Esophagus squamous epithelium (tissue), 5 donors: Measurements from ENCODE around the gene DLG2. TPM values are rescaled to one million over a fixed set of nuclear protein-coding genes. Genes with fewer than 3 reads are reported as not detected.
"Not testable (repeated sequence)": the region's sequence is repeated elsewhere in the genome, so short reads cannot be mapped to it uniquely, and the experiment has no call there.

Experiments
- DNase-seq: peaks from one replicate; lab custom pipeline; 2025; lab: John Stamatoyannopoulos, UW
- H3K27ac ChIP-seq, 4 donors: fragments of 200-600 bp; sonication (generic); one replicate each; pipeline ENCODE4 v1.5.1; 2016 to 2019; ENCODE audit warnings: mild to moderate bottlenecking in 1 of 4
- H3K27me3 ChIP-seq, 4 donors: fragments of 200-600 bp; sonication (generic); 1 replicate in 3 of 4; 2 replicates in 1 of 4; pipeline versions ENCODE4 v1.5.1 to v1.6.0; 2017 to 2021; ENCODE audit warnings: antibody characterized with exemption in 1 of 4
- H3K36me3 ChIP-seq, 3 donors: fragments of 200-600 bp; sonication (generic); one replicate each; pipeline ENCODE4 v1.5.1; 2016 to 2019
- H3K4me1 ChIP-seq, 3 donors: fragments of 200-600 bp; sonication (generic); one replicate each; pipeline ENCODE4 v1.5.1; 2017 to 2019
- H3K4me3 ChIP-seq, 4 donors: fragments of 200-600 bp; sonication (generic); 1 replicate in 3 of 4; 2 replicates in 1 of 4; pipeline ENCODE4 v1.5.1; 2016 to 2019; ENCODE audit warnings: mild to moderate bottlenecking in 2 of 4, moderate library complexity in 1 of 4
- H3K9me3 ChIP-seq, 3 donors: fragments of 200-600 bp; sonication (generic); one replicate each; pipeline ENCODE4 v1.5.1; 2016 to 2019
- CTCF ChIP-seq, 6 experiments: fragments of 450-650 bp in 4 of 6; fragments of 200-600 bp in 2 of 6; sonication (generic) in 2 of 6; IDR thresholded peaks; one replicate each; pipeline ENCODE4 v1.5.1; 2016 to 2019; ENCODE audit warnings: antibody characterized with exemption in 6 of 6, mild to moderate bottlenecking in 4 of 6, moderate library complexity in 4 of 6
- POLR2A ChIP-seq, 4 donors: fragments of 450-650 bp; IDR thresholded peaks; one replicate each; pipeline ENCODE4 v1.6.1; 2017; ENCODE audit warnings: antibody characterized with exemption in 4 of 4, mild to moderate bottlenecking in 4 of 4, moderate library complexity in 3 of 4
- WGBS, 2 donors: methylation state at CpG; one replicate each; pipeline ENCODE4 v1.1.5; 2018; 5-methylcytosine and 5-hydroxymethylcytosine counted together
- intact Hi-C: fragments of 100-400 bp; cut with DNase I; formaldehyde crosslinking; loops from one replicate; pipeline ENCODE4 v1.15.0; 2022
- total RNA-seq, 4 donors: library from RNA; depleted of rRNA; stranded (reverse); fragments of >200 nt; gene quantifications; one replicate each; pipeline ENCODE4 v1.1.0, GENCODE V29; 2016
- donor health status: DM: yes; HTN: yes; CAD: no.

The DLG2 gene
- total RNA-seq, 4 donors from 2014 or later, result 2.9 to 27.7 (median 12.6) TPM

- WGBS, 2 donors, result 78 to 87% methylated on average over 2 of the region's 2 CpGs
- Histone ChIP-seq H3K4me3 (no peak overlapping the region), H3K4me1 (no peaks in the 10 kb centered on the region), H3K36me3 (no peaks in the 10 kb centered on the region), H3K27me3 (no peaks in the 10 kb centered on the region), H3K9me3 (peaks cover 0 to 11% (median 0%) of the 10 kb centered on the region in 3 donors), H3K27ac (no peak overlapping the region)
- intact Hi-C loops, result no loop called here
- TF ChIP-seq POLR2A (IDR thresholded peaks at IDR 0.05) (no peak), CTCF (IDR thresholded peaks at IDR 0.05) (no peak)
- no peak for DNase-seq
Observed at GRCh38 chr11:85407648-85408047, 219.5 kb downstream of the DLG2 start.

- Histone ChIP-seq H3K36me3 (no peaks in the 10 kb centered on the region), H3K27ac (no peak overlapping the region), H3K4me1 (no peaks in the 10 kb centered on the region), H3K9me3 (peaks cover 0 to 18% (median 0%) of the 10 kb centered on the region in 3 donors), H3K27me3 (no peaks in the 10 kb centered on the region), H3K4me3 (no peak overlapping the region)
- no peak for DNase-seq
- intact Hi-C loops, result no loop called here
- TF ChIP-seq CTCF (IDR thresholded peaks at IDR 0.05), result no peak
- TF ChIP-seq POLR2A (IDR thresholded peaks at IDR 0.05), result no peak
- 53 to 60% methylated on average over 3 of the region's 3 CpGs for WGBS, 2 donors
Observed at GRCh38 chr11:85406841-85407240, 220.3 kb downstream of the DLG2 start.

- Histone ChIP-seq H3K36me3 (no peaks in the 10 kb centered on the region), H3K27ac (no peak overlapping the region), H3K27me3 (no peaks in the 10 kb centered on the region), H3K4me3 (no peak overlapping the region), H3K4me1 (no peaks in the 10 kb centered on the region), H3K9me3 (peaks cover 0 to 18% (median 0%) of the 10 kb centered on the region in 3 donors)
- WGBS, 2 donors, result 65 to 72% methylated on average over 3 of the region's 3 CpGs
- no peak for DNase-seq
- intact Hi-C loops, result no loop called here
- TF ChIP-seq CTCF (IDR thresholded peaks at IDR 0.05) (no peak), POLR2A (IDR thresholded peaks at IDR 0.05) (no peak)
Observed at GRCh38 chr11:85406316-85406715, 220.8 kb downstream of the DLG2 start.

- 42% methylated on average over 1 of the region's 4 CpGs; no CpG with 5 or more reads in 1 of the 2 donors for WGBS, 2 donors
- DNase-seq, H3K36me3 ChIP-seq, H3K27me3 ChIP-seq, intact Hi-C loops, H3K9me3 ChIP-seq, H3K4me3 ChIP-seq, H3K27ac ChIP-seq, H3K4me1 ChIP-seq: not testable (repeated sequence)
Observed at GRCh38 chr11:85395515-85396055, 231.6 kb downstream of the DLG2 start.

GRCh38 chr11:85394283-85394682 lies 232.9 kb downstream of the DLG2 start:
- Histone ChIP-seq H3K4me1 (no peaks in the 10 kb centered on the region), H3K27ac (no peak overlapping the region), H3K9me3 (no peaks in the 10 kb centered on the region), H3K27me3 (no peaks in the 10 kb centered on the region), H3K4me3 (no peak overlapping the region), H3K36me3 (no peaks in the 10 kb centered on the region)
- TF ChIP-seq CTCF (IDR thresholded peaks at IDR 0.05) (no peak), POLR2A (IDR thresholded peaks at IDR 0.05) (no peak)
- WGBS, 2 donors, result 29 to 38% methylated on average over 2 of the region's 2 CpGs
- DNase-seq, result no peak
- intact Hi-C loops, result no loop called here

- intact Hi-C loops, result no loop called here
- DNase-seq, result no peak
- H3K36me3 ChIP-seq, result no peaks in the 10 kb centered on the region
- no peaks in the 10 kb centered on the region for H3K4me1 ChIP-seq
- H3K4me3 ChIP-seq, result no peak overlapping the region
- H3K27ac ChIP-seq, result no peak overlapping the region
- 45 to 48% methylated on average over 1 of the region's 1 CpG for WGBS, 2 donors
- no peaks in the 10 kb centered on the region for H3K27me3 ChIP-seq
- no peaks in the 10 kb centered on the region for H3K9me3 ChIP-seq
- TF ChIP-seq POLR2A (IDR thresholded peaks at IDR 0.05) (no peak), CTCF (IDR thresholded peaks at IDR 0.05) (no peak)
Observed at GRCh38 chr11:85391141-85391540, 236.0 kb downstream of the DLG2 start.
